ENCODE results near the gene NOS1AP. TPM values are rescaled to one million over a fixed set of nuclear protein-coding genes. Genes with fewer than 3 reads are reported as not detected.

NOS1AP gene
- total and polyA plus RNA-seq, 9 of the 15 experiments (the other 6 are each of a cell fraction or from before 2014, with no cell fraction given): 0.07 to 1.5 (median 0.22) TPM

DNA sequence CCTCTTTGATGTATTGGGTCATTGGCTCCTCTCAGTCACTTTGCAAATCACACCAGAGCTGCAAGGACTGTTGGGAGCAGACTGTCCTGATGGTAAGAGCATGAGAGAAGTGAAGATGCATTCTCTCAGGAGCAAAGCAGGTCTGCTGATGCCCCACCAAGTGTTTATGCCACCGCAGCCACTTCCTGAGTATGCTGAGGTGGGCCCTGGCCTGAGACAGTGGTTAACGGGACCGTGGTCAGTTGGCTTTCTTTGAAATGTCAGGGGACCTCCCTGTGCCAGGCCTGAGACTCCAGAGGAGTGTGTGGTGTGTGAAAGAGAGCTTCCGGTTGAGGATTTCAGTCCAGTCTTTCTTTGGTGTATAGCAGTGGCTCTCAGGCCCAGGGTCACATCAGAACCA lies 227.7 kb downstream of the NOS1AP start:
- Histone ChIP-seq H4K20me1 (replicated peaks; ENCODE audit: control insufficient read depth, insufficient read depth, low read length) (no peaks in the 10 kb centered on the region), H3K9me1 (ENCODE audit: control insufficient read depth, insufficient read depth, low read length) (no peaks in the 10 kb centered on the region), H3K27ac (ENCODE audit: extremely low read depth, low read depth, low read length) (no peak overlapping the region), H3K79me2 (ENCODE audit: control insufficient read depth, insufficient read depth, low read length) (no peaks in the 10 kb centered on the region), H3K9ac (ENCODE audit: insufficient read depth in 1 of 2, low read depth in 2 of 2, low read length in 2 of 2) (no peak overlapping the region; a peak in 1 of 4 replicates), H2AFZ (ENCODE audit: low read depth, low read length) (no peak overlapping the region), H3K36me3 (ENCODE audit: control insufficient read depth, insufficient read depth, low read length) (no peaks in the 10 kb centered on the region), H3K4me2 (ENCODE audit: insufficient read depth, low read length) (no peak overlapping the region), H3K4me1 (replicated peaks in 1 of 2; ENCODE audit: control insufficient read depth in 2 of 2, insufficient read depth in 2 of 2, low read length in 2 of 2) (no peaks in the 10 kb centered on the region; a peak in 1 of 5 replicates), H3K27me3 (ENCODE audit: control insufficient read depth in 2 of 2, insufficient read depth in 2 of 2, low read length in 2 of 2) (peaks cover 6 to 18% of the 10 kb centered on the region in 2 experiments; a peak in 3 of 5 replicates), H3K9me3 (replicated peaks; ENCODE audit: control insufficient read depth, insufficient read depth, low read depth, low read length) (no peaks in the 10 kb centered on the region), H3K4me3 (no peak overlapping the region)
- ChIA-PET POLR2A (interaction anchor here (0.8 to 1.3 kb wide), 4 partner anchors 8 to 18 kb away, joined by 3 read pairs; no protein-coding TSS in a partner anchor), CTCF (ENCODE audit: low intra/inter-chr PET ratio) (no interaction called here)
- ATAC-seq: no peak
- DNase-seq (ENCODE audit: extremely low read depth in 1 of 4, low spot score in 3 of 4): no peak
- BruUV-seq (replicated peaks): no TSS peak
- intact Hi-C loops (cut with micrococcal nuclease): no loop called here
- in situ Hi-C loops (cut with MboI): no loop called here
- 5% methylated on average over 4 of the region's 4 CpGs for WGBS (ENCODE audit: insufficient coverage, low coverage, missing lambda C conversion rate)
- no peak for FAIRE-seq
- TF ChIP-seq, protein P1, sequence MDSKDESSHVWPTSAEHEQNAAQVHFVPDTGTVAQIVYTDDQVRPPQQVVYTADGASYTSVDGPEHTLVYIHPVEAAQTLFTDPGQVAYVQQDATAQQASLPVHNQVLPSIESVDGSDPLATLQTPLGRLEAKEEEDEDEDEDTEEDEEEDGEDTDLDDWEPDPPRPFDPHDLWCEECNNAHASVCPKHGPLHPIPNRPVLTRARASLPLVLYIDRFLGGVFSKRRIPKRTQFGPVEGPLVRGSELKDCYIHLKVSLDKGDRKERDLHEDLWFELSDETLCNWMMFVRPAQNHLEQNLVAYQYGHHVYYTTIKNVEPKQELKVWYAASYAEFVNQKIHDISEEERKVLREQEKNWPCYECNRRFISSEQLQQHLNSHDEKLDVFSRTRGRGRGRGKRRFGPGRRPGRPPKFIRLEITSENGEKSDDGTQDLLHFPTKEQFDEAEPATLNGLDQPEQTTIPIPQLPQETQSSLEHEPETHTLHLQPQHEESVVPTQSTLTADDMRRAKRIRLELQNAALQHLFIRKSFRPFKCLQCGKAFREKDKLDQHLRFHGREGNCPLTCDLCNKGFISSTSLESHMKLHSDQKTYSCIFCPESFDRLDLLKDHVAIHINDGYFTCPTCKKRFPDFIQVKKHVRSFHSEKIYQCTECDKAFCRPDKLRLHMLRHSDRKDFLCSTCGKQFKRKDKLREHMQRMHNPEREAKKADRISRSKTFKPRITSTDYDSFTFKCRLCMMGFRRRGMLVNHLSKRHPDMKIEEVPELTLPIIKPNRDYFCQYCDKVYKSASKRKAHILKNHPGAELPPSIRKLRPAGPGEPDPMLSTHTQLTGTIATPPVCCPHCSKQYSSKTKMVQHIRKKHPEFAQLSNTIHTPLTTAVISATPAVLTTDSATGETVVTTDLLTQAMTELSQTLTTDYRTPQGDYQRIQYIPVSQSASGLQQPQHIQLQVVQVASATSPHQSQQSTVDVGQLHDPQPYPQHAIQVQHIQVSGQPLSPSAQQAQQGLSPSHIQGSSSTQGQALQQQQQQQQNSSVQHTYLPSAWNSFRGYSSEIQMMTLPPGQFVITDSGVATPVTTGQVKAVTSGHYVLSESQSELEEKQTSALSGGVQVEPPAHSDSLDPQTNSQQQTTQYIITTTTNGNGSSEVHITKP (IDR thresholded peaks at IDR 0.05; ENCODE audit: partially characterized antibody): no peak
- TF ChIP-seq, protein P2, sequence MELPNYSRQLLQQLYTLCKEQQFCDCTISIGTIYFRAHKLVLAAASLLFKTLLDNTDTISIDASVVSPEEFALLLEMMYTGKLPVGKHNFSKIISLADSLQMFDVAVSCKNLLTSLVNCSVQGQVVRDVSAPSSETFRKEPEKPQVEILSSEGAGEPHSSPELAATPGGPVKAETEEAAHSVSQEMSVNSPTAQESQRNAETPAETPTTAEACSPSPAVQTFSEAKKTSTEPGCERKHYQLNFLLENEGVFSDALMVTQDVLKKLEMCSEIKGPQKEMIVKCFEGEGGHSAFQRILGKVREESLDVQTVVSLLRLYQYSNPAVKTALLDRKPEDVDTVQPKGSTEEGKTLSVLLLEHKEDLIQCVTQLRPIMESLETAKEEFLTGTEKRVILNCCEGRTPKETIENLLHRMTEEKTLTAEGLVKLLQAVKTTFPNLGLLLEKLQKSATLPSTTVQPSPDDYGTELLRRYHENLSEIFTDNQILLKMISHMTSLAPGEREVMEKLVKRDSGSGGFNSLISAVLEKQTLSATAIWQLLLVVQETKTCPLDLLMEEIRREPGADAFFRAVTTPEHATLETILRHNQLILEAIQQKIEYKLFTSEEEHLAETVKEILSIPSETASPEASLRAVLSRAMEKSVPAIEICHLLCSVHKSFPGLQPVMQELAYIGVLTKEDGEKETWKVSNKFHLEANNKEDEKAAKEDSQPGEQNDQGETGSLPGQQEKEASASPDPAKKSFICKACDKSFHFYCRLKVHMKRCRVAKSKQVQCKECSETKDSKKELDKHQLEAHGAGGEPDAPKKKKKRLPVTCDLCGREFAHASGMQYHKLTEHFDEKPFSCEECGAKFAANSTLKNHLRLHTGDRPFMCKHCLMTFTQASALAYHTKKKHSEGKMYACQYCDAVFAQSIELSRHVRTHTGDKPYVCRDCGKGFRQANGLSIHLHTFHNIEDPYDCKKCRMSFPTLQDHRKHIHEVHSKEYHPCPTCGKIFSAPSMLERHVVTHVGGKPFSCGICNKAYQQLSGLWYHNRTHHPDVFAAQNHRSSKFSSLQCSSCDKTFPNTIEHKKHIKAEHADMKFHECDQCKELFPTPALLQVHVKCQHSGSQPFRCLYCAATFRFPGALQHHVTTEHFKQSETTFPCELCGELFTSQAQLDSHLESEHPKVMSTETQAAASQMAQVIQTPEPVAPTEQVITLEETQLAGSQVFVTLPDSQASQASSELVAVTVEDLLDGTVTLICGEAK (IDR thresholded peaks at IDR 0.05): no peak
- TF ChIP-seq, protein P2 (CRISPR knock-in tag; IDR thresholded peaks at IDR 0.05): no peak
- no peak for TF ChIP-seq NR2F6 (CRISPR knock-in tag; IDR thresholded peaks at IDR 0.05)
- TF ChIP-seq POLR2AphosphoS2 (IDR thresholded peaks at IDR 0.05; ENCODE audit: low read length): no peak
- TF ChIP-seq, protein P3, sequence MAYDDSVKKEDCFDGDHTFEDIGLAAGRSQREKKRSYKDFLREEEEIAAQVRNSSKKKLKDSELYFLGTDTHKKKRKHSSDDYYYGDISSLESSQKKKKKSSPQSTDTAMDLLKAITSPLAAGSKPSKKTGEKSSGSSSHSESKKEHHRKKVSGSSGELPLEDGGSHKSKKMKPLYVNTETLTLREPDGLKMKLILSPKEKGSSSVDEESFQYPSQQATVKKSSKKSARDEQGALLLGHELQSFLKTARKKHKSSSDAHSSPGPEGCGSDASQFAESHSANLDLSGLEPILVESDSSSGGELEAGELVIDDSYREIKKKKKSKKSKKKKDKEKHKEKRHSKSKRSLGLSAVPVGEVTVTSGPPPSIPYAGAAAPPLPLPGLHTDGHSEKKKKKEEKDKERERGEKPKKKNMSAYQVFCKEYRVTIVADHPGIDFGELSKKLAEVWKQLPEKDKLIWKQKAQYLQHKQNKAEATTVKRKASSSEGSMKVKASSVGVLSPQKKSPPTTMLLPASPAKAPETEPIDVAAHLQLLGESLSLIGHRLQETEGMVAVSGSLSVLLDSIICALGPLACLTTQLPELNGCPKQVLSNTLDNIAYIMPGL (CRISPR knock-in tag; IDR thresholded peaks at IDR 0.05): no peak
- TF ChIP-seq TAF9B (IDR thresholded peaks at IDR 0.05; ENCODE audit: partially characterized antibody): no peak
- TF ChIP-seq POLR2B (IDR thresholded peaks at IDR 0.05; ENCODE audit: low read depth, partially characterized antibody): no peak
